SK-N-SH (cell line): ENCODE results near the gene ASAP2. TPM values are rescaled to one million over a fixed set of nuclear protein-coding genes. Genes with fewer than 3 reads are reported as not detected.

ENCODE experiments used
- CTCF ChIA-PET: fragments of 300-600, 350-600 bp; formaldehyde crosslinking; extraction: SDS; loops from one replicate; lab custom pipeline; 2021; lab: Yijun Ruan, JAX
- POLR2A ChIA-PET: fragments of 350-600 bp; sonication (Branson Sonifier 250); formaldehyde crosslinking; extraction: SDS; loops from one replicate; lab custom pipeline; 2020; ENCODE audit warnings: antibody characterized with exemption, inconsistent platforms; lab: Yijun Ruan, JAX
- DNase-seq: peaks from one replicate; pipeline ENCODE4 v3.0.0; 2012
- H2AFZ ChIP-seq: fragments of 200-600 bp; sonication (generic); 2 replicates; pipeline ENCODE4 v1.8.1; 2016; ENCODE audit warnings: antibody characterized with exemption, mild to moderate bottlenecking, low read depth
- H3F3A ChIP-seq: fragments of 200-600 bp; sonication (generic); replicated peaks from 2 replicates; pipeline ENCODE3; 2016; ENCODE audit warnings: antibody characterized with exemption, mild to moderate bottlenecking; ENCODE audit not compliant: insufficient read depth
- H3K27ac ChIP-seq, 2 experiments: fragments of 200-500 bp in 1 of 2; fragments of 200-600 bp in 1 of 2; sonication (Bioruptor generic) in 1 of 2; sonication (generic), shearing (Covaris generic) in 1 of 2; 2 replicates each; pipeline versions ENCODE4 v1.5.1 to v1.6.1; 2014 to 2016; ENCODE audit warnings: low read depth in 2 of 2, inconsistent platforms in 1 of 2, low read length in 1 of 2, mild to moderate bottlenecking in 1 of 2, mixed read lengths in 1 of 2
- H3K27me3 ChIP-seq: fragments of 200-600 bp; sonication (generic), shearing (Covaris generic); 2 replicates; pipeline ENCODE4 v1.6.1; 2016; ENCODE audit warnings: mixed run types; ENCODE audit not compliant: insufficient read depth
- H3K36me3 ChIP-seq, 2 experiments: fragments of 200-500 bp in 1 of 2; fragments of 200-600 bp in 1 of 2; sonication (Bioruptor generic) in 1 of 2; sonication (generic) in 1 of 2; replicated peaks in 1 of 2; 2 replicates each; pipeline versions ENCODE3 to v1.5.1; 2014 to 2016; ENCODE audit warnings: low read length in 1 of 2, mild to moderate bottlenecking in 1 of 2; ENCODE audit not compliant: insufficient read depth in 2 of 2, control insufficient read depth in 1 of 2
- H3K4me1 ChIP-seq, 2 experiments: fragments of 200-500 bp in 1 of 2; fragments of 200-600 bp in 1 of 2; sonication (Bioruptor generic) in 1 of 2; sonication (generic), shearing (Covaris generic) in 1 of 2; 2 replicates each; pipeline versions ENCODE4 v1.5.1 to v1.6.1; 2014 to 2016; ENCODE audit warnings: low read depth in 1 of 2, low read length in 1 of 2, mixed run types in 1 of 2; ENCODE audit not compliant: insufficient read depth in 2 of 2, control insufficient read depth in 1 of 2
- H3K4me2 ChIP-seq: fragments of 200-600 bp; sonication (generic), shearing (Covaris generic); 2 replicates; pipeline ENCODE4 v1.6.1; 2017; ENCODE audit warnings: mixed run types
- H3K4me3 ChIP-seq, 2 experiments: fragments of 200-500 bp in 1 of 2; fragments of 200-600 bp in 1 of 2; sonication (Bioruptor generic) in 1 of 2; sonication (generic), shearing (Covaris generic) in 1 of 2; 2 replicates each; pipeline versions ENCODE4 v1.5.1 to v1.8.1; 2014 to 2016; ENCODE audit warnings: low read depth in 2 of 2, inconsistent platforms in 1 of 2, low read length in 1 of 2, mild to moderate bottlenecking in 1 of 2, mixed read lengths in 1 of 2, moderate library complexity in 1 of 2
- H3K79me2 ChIP-seq: fragments of 200-600 bp; sonication (generic); 2 replicates; pipeline ENCODE4 v1.8.1; 2017; ENCODE audit warnings: mild to moderate bottlenecking; ENCODE audit not compliant: insufficient read depth
- H3K9ac ChIP-seq: fragments of 200-600 bp; sonication (generic); 2 replicates; pipeline ENCODE4 v1.6.1; 2017; ENCODE audit warnings: mixed run types
- H3K9me2 ChIP-seq: fragments of 200-600 bp; sonication (generic); 2 replicates; pipeline ENCODE4 v1.6.1; 2017; ENCODE audit warnings: mixed run types
- H3K9me3 ChIP-seq: fragments of 200-600 bp; sonication (generic); 2 replicates; pipeline ENCODE4 v1.6.1; 2017; ENCODE audit warnings: mixed run types, mild to moderate bottlenecking, moderate library complexity
- H4K20me1 ChIP-seq: fragments of 200-600 bp; sonication (generic); 2 replicates; pipeline ENCODE4 v1.6.1; 2017; ENCODE audit warnings: mild to moderate bottlenecking, mixed run types; ENCODE audit not compliant: insufficient read depth
- CTCF ChIP-seq: fragments of 200-600 bp; sonication (generic); IDR thresholded peaks from 2 replicates; pipeline ENCODE4 v1.6.1; 2017; ENCODE audit warnings: antibody characterized with exemption, mild to moderate bottlenecking, moderate library complexity
- EZH2phosphoT487 ChIP-seq: fragments of 200-600 bp; sonication (generic); IDR thresholded peaks from 2 replicates; pipeline ENCODE4 v1.6.1; 2017; ENCODE audit warnings: low read depth, mixed run types, mild to moderate bottlenecking, antibody characterized with exemption, moderate library complexity, borderline replicate concordance
- FOXJ3 ChIP-seq: sonication (generic); formaldehyde crosslinking; IDR thresholded peaks from 2 replicates; pipeline ENCODE4 v1.5.1; 2020; ENCODE audit warnings: mild to moderate bottlenecking, missing genetic modification reagents
- FOXM1 ChIP-seq: IDR thresholded peaks from 2 replicates; pipeline ENCODE4 v1.4.0; 2012; ENCODE audit warnings: low read depth, mild to moderate bottlenecking
- GABPA ChIP-seq: IDR thresholded peaks from 2 replicates; pipeline ENCODE4 v1.4.0; 2012; ENCODE audit warnings: low read depth, mild to moderate bottlenecking
- GATA2 ChIP-seq: sonication (generic); formaldehyde crosslinking; IDR thresholded peaks from 2 replicates; pipeline ENCODE4 v1.5.0; 2020; ENCODE audit warnings: mild to moderate bottlenecking, missing genetic modification reagents
- IRF3 ChIP-seq: fragments of 150-350 bp; IDR thresholded peaks from 2 replicates; pipeline ENCODE4 v1.6.1; 2016; ENCODE audit warnings: mild to moderate bottlenecking, low read depth, low read length
- MAX ChIP-seq: IDR thresholded peaks from 2 replicates; pipeline ENCODE4 v1.4.0; 2012; ENCODE audit warnings: low read depth
- MXI1 ChIP-seq: IDR thresholded peaks from 2 replicates; pipeline ENCODE4 v1.6.1; 2012; ENCODE audit warnings: mild to moderate bottlenecking, low read depth, low read length, improper control_type of control experiment
- NFIC ChIP-seq: IDR thresholded peaks from 2 replicates; pipeline ENCODE4 v1.4.0; 2012; ENCODE audit warnings: borderline replicate concordance
- REST ChIP-seq: IDR thresholded peaks from 2 replicates; pipeline ENCODE4 v1.6.1; 2012; ENCODE audit warnings: mild to moderate bottlenecking, low read depth, low read length, moderate library complexity
- RFX5 ChIP-seq: IDR thresholded peaks from 2 replicates; pipeline ENCODE4 v1.6.1; 2012; ENCODE audit warnings: mild to moderate bottlenecking, improper control_type of control experiment, low read length
- RXRA ChIP-seq: IDR thresholded peaks from 2 replicates; pipeline ENCODE4 v1.4.0; 2012; ENCODE audit warnings: low read depth, mild to moderate bottlenecking, borderline replicate concordance
- SIN3A ChIP-seq: IDR thresholded peaks from 2 replicates; pipeline ENCODE4 v1.6.1; 2012; ENCODE audit warnings: low read depth, mild to moderate bottlenecking, low read length, moderate library complexity, borderline replicate concordance
- TEAD4 ChIP-seq: IDR thresholded peaks from 2 replicates; pipeline ENCODE4 v1.4.0; 2012; ENCODE audit warnings: mild to moderate bottlenecking, borderline replicate concordance; ENCODE audit not compliant: insufficient read depth
- WGBS: methylation state at CpG from one replicate; pipeline ENCODE4 v1.1.6; 2017; ENCODE audit warnings: low lambda C conversion rate; 5-methylcytosine and 5-hydroxymethylcytosine counted together
- polyA plus RNA-seq, 3 experiments: library from polyadenylated mRNA; depleted of rRNA; stranded (reverse); fragments of >200 nt; gene quantifications; 2 replicates each; pipeline ENCODE4 v1.2.3, GENCODE V29; 2012

Gene ASAP2
- polyA plus RNA-seq, 1 of the 3 experiments (the other 2 are of a cell fraction) = 37.9 TPM

GRCh38 chr2:9170458-9171130, 36.0 kb upstream of the ASAP2 start:
- Histone ChIP-seq H3K4me1 (peaks cover 7 to 8% of the 10 kb centered on the region in 2 experiments; a peak in 1 of 4 replicates), H3K9ac (no peak overlapping the region), H3K9me2 (no peaks in the 10 kb centered on the region), H3F3A (peaks cover 10% of the 10 kb centered on the region), H3K27ac (no peak overlapping the region), H3K36me3 (no peaks in the 10 kb centered on the region), H4K20me1 (no peaks in the 10 kb centered on the region), H2AFZ (no peak overlapping the region), H3K9me3 (no peaks in the 10 kb centered on the region), H3K79me2 (no peaks in the 10 kb centered on the region), H3K27me3 (no peaks in the 10 kb centered on the region), H3K4me2 (no peak overlapping the region), H3K4me3 (no peak overlapping the region)
- 92% methylated on average over 8 of the region's 8 CpGs for WGBS
- ChIA-PET CTCF (interaction anchor here (0.7 to 2.0 kb wide), 3 partner anchors 10 to 28 kb away, joined by 3 to 8 read pairs (median 3); no protein-coding TSS in a partner anchor), POLR2A (no interaction called here)
- TF ChIP-seq FOXM1 = no peak
- no peak for TF ChIP-seq EZH2phosphoT487
- no peak for TF ChIP-seq MAX
- TF ChIP-seq REST = no peak
- no peak for TF ChIP-seq MXI1
- no peak for TF ChIP-seq IRF3
- no peak for TF ChIP-seq CTCF
- no peak for TF ChIP-seq GABPA
- TF ChIP-seq NFIC = no peak
- TF ChIP-seq RFX5 = no peak
- TF ChIP-seq GATA2 (CRISPR knock-in tag) = no peak
- TF ChIP-seq RXRA = no peak
- no peak for TF ChIP-seq SIN3A
- no peak for TF ChIP-seq TEAD4
- no peak for TF ChIP-seq FOXJ3 (CRISPR knock-in tag)
- DNase-seq = no peak
